OCI-LY7 (cell line): ENCODE measurements around the gene SND1.

Experiments
- CTCF ChIP-seq: fragments of 200-600 bp; sonication (generic); conservative IDR thresholded peaks from 2 replicates; pipeline ENCODE4 v1.5.1; 2014; ENCODE audit warnings: mild to moderate bottlenecking, antibody characterized with exemption, low read length, moderate library complexity, mixed read lengths
- EZH2phosphoT487 ChIP-seq: fragments of 200-600 bp; sonication (generic); IDR thresholded peaks from 2 replicates; pipeline ENCODE4 v1.6.1; 2018; ENCODE audit warnings: low read depth, borderline replicate concordance, mild to moderate bottlenecking, mixed run types, antibody characterized with exemption, low read length, moderate library complexity, mixed read lengths

GRCh38 chr7:127717502-127718339, 65.7 kb downstream of the SND1 start:
- TF ChIP-seq CTCF = no peak
- no peak for TF ChIP-seq EZH2phosphoT487
